CD4-positive, CD25-positive, alpha-beta regulatory T cell (primary cell): ENCODE measurements around the gene DIDO1. TPM values are rescaled to one million over a fixed set of nuclear protein-coding genes. Genes with fewer than 3 reads are reported as not detected.

Experiments
- ATAC-seq, 2 donors: fragments of 150-1000 bp; cut with Tn5 transposase; one replicate each; pipeline ENCODE4 v1.10.0; 2021; ENCODE audit warnings: low read depth in 2 of 2, moderate number of reproducible peaks in 2 of 2, moderate library complexity in 1 of 2
- DNase-seq, 3 donors: peaks; one replicate each; pipeline versions ENCODE4 v3.0.0 to v3.0.0-alpha.2; 2012 to 2022; ENCODE audit warnings: mixed read lengths in 1 of 3
- H3K27ac ChIP-seq: one replicate; pipeline ENCODE4 v1.7.0; 2013; ENCODE audit warnings: mild to moderate bottlenecking, low read length; ENCODE audit not compliant: insufficient read depth, poor library complexity, severe bottlenecking
- H3K27me3 ChIP-seq: one replicate; pipeline ENCODE4 v1.7.0; 2013; ENCODE audit warnings: low read length; ENCODE audit not compliant: control insufficient read depth, insufficient read depth
- H3K36me3 ChIP-seq: one replicate; pipeline ENCODE4 v1.7.0; 2013; ENCODE audit warnings: mild to moderate bottlenecking, low read length, moderate library complexity; ENCODE audit not compliant: control insufficient read depth, insufficient read depth
- H3K4me1 ChIP-seq: 2 replicates; pipeline ENCODE4 v1.7.0; 2013; ENCODE audit warnings: mild to moderate bottlenecking, low read length; ENCODE audit not compliant: insufficient read depth, control insufficient read depth, poor library complexity, severe bottlenecking
- H3K4me3 ChIP-seq: one replicate; pipeline ENCODE4 v1.7.0; 2013; ENCODE audit warnings: low read depth, mild to moderate bottlenecking, low read length, moderate library complexity
- H3K9me3 ChIP-seq, 2 experiments: 1 replicate in 1 of 2; 2 replicates in 1 of 2; pipeline ENCODE4 v1.7.0; 2013; ENCODE audit warnings: low read length in 2 of 2, mild to moderate bottlenecking in 1 of 2, moderate library complexity in 1 of 2; ENCODE audit not compliant: control insufficient read depth in 2 of 2
- H3K27ac Mint-ChIP-seq, 3 donors: one replicate each; pipeline ENCODE4 v1.8.0; 2020 to 2022; ENCODE audit warnings: mild to moderate bottlenecking in 3 of 3, mixed read lengths in 3 of 3, moderate library complexity in 2 of 3
- H3K27me3 Mint-ChIP-seq: one replicate; pipeline ENCODE4 v1.8.0; 2022; ENCODE audit warnings: mild to moderate bottlenecking, mixed read lengths
- H3K36me3 Mint-ChIP-seq: one replicate; pipeline ENCODE4 v1.8.0; 2020; ENCODE audit warnings: mixed read lengths
- H3K4me1 Mint-ChIP-seq, 4 donors: one replicate each; pipeline ENCODE4 v1.8.0; 2020 to 2022; ENCODE audit warnings: mixed read lengths in 4 of 4, mild to moderate bottlenecking in 1 of 4
- H3K4me3 Mint-ChIP-seq, 4 donors: one replicate each; pipeline ENCODE4 v1.8.0; 2020 to 2022; ENCODE audit warnings: mild to moderate bottlenecking in 4 of 4, mixed read lengths in 4 of 4, moderate library complexity in 3 of 4
- H3K9me3 Mint-ChIP-seq, 7 donors: one replicate each; pipeline ENCODE4 v1.8.0; 2020 to 2022; ENCODE audit warnings: mixed read lengths in 7 of 7, mild to moderate bottlenecking in 3 of 7, moderate library complexity in 2 of 7
- polyA plus RNA-seq, 4 donors: library from polyadenylated mRNA; unstranded; fragments of 300-500 nt; fragmentation: Illumina TruSeq; gene quantifications; one replicate each; pipeline ENCODE4 v1.2.3, GENCODE V29; 2021
- total RNA-seq: library from RNA; stranded (reverse); gene quantifications from one replicate; pipeline ENCODE4 v1.2.3, GENCODE V29; 2022

Gene DIDO1
- total and polyA plus RNA-seq, 5 donors from 2014 or later: 30.9 to 80.8 (median 39.9) TPM

- H3K4me3 ChIP-seq: peak overlapping the region; percentile 27
- Mint-ChIP-seq H3K27me3 (peaks cover 4% of the 10 kb centered on the region), H3K4me3 (no peak overlapping the region), H3K36me3 (no peaks in the 10 kb centered on the region), H3K9me3 (no peaks in the 10 kb centered on the region), H3K27ac (no peak overlapping the region), H3K4me1 (peaks cover 5 to 47% (median 38%) of the 10 kb centered on the region in 4 donors)
- no peak for ATAC-seq
- no peak overlapping the region for H3K27ac ChIP-seq
- no peaks in the 10 kb centered on the region for H3K9me3 ChIP-seq
- H3K27me3 ChIP-seq: no peaks in the 10 kb centered on the region
- DNase-seq: no peak
- H3K36me3 ChIP-seq: peaks cover 3% of the 10 kb centered on the region
- H3K4me1 ChIP-seq: peaks cover 47% of the 10 kb centered on the region
These were observed 9.1 kb upstream of the DIDO1 start for GRCh38 chr20:62935204-62935967.

DNA sequence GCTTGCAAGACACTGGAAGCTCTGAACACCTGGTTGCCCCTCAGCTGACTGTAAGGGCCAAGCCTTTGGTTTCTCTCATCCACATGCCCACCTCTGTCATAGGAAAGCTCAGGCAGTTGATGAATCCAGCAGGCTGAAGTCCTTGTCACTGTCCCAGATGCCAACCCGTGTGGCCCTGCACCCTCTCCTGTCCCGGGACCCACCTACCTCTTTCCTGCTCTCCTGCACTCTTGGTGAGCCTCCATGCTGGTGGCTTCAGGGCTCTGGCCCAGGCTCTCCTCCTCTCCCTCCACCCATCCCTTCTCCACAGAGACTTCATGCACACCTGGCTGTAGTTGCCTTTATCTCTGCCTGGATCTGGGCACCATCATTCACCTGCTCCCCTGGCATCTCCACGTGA, 7.7 kb upstream of the DIDO1 start:
- no peak overlapping the region for H3K27ac ChIP-seq
- Mint-ChIP-seq H3K4me1 (peaks cover 5 to 48% (median 36%) of the 10 kb centered on the region in 4 donors), H3K4me3 (no peak overlapping the region), H3K27me3 (peaks cover 4% of the 10 kb centered on the region), H3K36me3 (no peaks in the 10 kb centered on the region), H3K9me3 (no peaks in the 10 kb centered on the region), H3K27ac (no peak overlapping the region)
- peaks cover 3% of the 10 kb centered on the region for H3K36me3 ChIP-seq
- no peak overlapping the region for H3K4me3 ChIP-seq
- no peak for ATAC-seq
- no peaks in the 10 kb centered on the region for H3K27me3 ChIP-seq
- DNase-seq: no peak
- H3K9me3 ChIP-seq: no peaks in the 10 kb centered on the region
- peaks cover 47% of the 10 kb centered on the region for H3K4me1 ChIP-seq

- Histone ChIP-seq H3K4me3 (no peak overlapping the region), H3K9me3 (no peaks in the 10 kb centered on the region), H3K4me1 (peaks cover 55% of the 10 kb centered on the region), H3K27me3 (no peaks in the 10 kb centered on the region), H3K27ac (no peak overlapping the region), H3K36me3 (peaks cover 3% of the 10 kb centered on the region)
- Mint-ChIP-seq H3K27me3 (no peaks in the 10 kb centered on the region), H3K4me1 (peaks cover 12 to 52% (median 40%) of the 10 kb centered on the region in 4 donors), H3K4me3 (peak overlapping the region in 2 of 4 donors; percentile 74 to 93), H3K27ac (peak overlapping the region in 2 of 3 donors; percentile 14 to 71), H3K36me3 (no peaks in the 10 kb centered on the region), H3K9me3 (no peaks in the 10 kb centered on the region)
- DNase-seq (no peak), ATAC-seq (no peak)
These were observed 5.2 kb upstream of the DIDO1 start for GRCh38 chr20:62931464-62931863.

DNA sequence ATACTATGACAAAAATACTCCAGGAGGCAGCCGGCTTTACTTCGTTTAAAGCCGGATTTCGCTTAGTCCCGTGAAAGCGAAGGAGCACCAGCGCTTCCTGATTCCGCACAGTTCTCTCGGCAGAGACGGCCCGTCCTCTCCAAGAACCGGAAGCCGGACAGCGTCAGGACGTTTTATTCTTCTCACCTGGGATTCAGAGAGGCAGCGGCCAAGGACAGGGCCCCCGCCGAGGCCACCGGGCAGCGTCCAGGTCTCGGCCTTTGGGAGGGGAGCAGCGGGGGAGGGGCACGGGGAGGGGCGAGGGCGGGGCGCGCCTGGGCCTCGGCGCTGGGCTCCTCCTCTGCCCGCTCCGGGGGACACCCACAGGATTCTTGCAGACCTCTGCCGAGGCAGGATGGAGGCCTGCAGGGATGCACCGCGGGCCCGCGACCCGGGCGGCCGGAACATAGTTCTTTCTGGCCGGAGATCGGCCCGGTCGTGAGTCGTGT, 2.8 kb upstream of the DIDO1 start:
- peaks cover 18 to 63% (median 49%) of the 10 kb centered on the region in 4 donors for H3K4me1 Mint-ChIP-seq
- ATAC-seq (peak; percentile 16 to 25), DNase-seq (peak; percentile 42 to 66 (median 58))
- no peaks in the 10 kb centered on the region for H3K9me3 Mint-ChIP-seq
- H3K4me3 Mint-ChIP-seq: peak overlapping the region; percentile 93 to 100 (median 96)
- Histone ChIP-seq H3K27me3 (no peaks in the 10 kb centered on the region), H3K9me3 (no peaks in the 10 kb centered on the region), H3K4me1 (peaks cover 50% of the 10 kb centered on the region), H3K27ac (peak overlapping the region; percentile 88), H3K4me3 (peak overlapping the region; percentile 90), H3K36me3 (peaks cover 3% of the 10 kb centered on the region)
- H3K27ac Mint-ChIP-seq: peak overlapping the region; percentile 81 to 98 (median 94)
- H3K27me3 Mint-ChIP-seq: no peaks in the 10 kb centered on the region
- H3K36me3 Mint-ChIP-seq: no peaks in the 10 kb centered on the region

- no peak for ATAC-seq
These were observed 2.1 kb upstream of the DIDO1 start for GRCh38 chr20:62928246-62928939.

DNA sequence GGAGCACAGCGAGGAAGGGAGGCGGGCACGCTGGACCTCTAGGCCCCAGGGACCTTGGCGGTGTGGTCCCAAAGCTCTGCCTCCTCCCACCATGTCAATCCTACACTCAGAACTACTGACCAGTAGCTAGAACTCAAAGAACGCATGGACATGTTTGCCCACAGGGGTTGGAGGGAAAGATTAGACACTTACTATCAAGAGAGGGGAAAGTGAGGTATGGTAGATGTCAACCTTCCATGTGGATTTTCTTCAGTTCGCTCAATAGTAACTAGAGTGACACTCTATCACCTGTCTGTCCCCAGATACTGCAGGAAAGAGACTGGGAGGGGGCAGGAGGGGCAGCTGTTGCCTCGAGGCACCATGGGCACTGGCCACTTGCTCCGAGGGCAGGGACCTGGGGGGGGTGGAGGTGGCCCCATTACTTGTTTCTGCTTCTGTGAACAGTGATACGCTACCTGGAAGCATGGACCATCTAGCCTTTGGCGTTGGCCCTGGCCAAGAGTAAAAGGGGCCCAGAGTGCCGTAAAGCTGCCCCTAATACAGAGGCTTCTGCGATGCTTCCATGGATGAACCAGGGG, 912 bp upstream of the DIDO1 start:
- H3K4me3 ChIP-seq: peak overlapping the region; percentile 90
- H3K36me3 Mint-ChIP-seq: no peaks in the 10 kb centered on the region
- peak overlapping the region; percentile 93 to 100 (median 96) for H3K4me3 Mint-ChIP-seq

More at GRCh38 chr20:62928246-62928939, 2.1 kb upstream of the DIDO1 start:
- H3K9me3 Mint-ChIP-seq: no peaks in the 10 kb centered on the region
- Histone ChIP-seq H3K27ac (peak overlapping the region; percentile 88), H3K36me3 (peaks cover 3% of the 10 kb centered on the region), H3K4me1 (peaks cover 57% of the 10 kb centered on the region), H3K4me3 (peak overlapping the region; percentile 90), H3K9me3 (no peaks in the 10 kb centered on the region), H3K27me3 (no peaks in the 10 kb centered on the region)
- peak in 1 of 3 donors; percentile 43 for DNase-seq
- H3K27me3 Mint-ChIP-seq: no peaks in the 10 kb centered on the region
- H3K4me1 Mint-ChIP-seq: peaks cover 23 to 70% (median 53%) of the 10 kb centered on the region in 4 donors
- peak overlapping the region; percentile 93 to 100 (median 96) for H3K4me3 Mint-ChIP-seq
- peak overlapping the region; percentile 81 to 98 (median 95) for H3K27ac Mint-ChIP-seq
- no peaks in the 10 kb centered on the region for H3K36me3 Mint-ChIP-seq

DNA sequence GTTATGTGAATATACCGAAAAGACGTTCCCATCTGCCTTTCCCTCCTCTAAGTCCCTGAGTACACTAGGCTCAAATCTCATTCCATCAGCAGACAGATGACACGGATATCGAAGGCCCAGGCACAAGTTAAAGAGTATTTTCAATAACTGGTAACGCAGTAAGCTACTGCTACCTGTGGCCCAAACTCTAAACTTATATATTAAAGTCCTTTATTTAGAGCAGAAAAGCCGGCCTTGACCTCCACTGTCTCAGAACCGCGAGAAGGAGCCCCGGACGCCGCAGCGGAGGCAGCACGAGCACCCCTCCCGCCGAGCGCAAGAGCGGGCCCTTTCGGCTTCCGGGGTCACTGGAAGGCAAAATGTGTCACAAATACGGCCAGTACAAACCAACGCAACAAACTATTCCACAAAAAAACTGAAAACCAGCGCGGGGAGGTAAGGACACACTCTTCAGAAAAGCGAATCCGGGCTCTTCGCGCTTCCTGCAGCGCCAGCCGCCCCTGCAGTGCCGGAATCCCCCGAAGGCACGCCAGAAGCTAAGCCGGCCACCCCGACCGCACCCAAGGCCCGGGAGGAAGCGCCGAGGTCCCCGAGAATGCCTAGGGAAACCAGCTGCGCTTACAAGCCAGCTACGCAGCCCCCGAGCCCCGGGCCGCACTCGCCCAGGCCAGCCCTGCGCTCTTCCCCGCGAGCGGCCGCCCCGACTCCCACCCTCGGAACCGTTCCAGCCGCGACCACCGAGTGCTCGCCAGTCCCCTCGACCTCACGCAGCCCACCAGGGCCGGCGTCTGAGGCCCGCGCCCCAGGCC, 681 bp downstream of the DIDO1 start:
- H3K27me3 ChIP-seq: no peaks in the 10 kb centered on the region
- no peaks in the 10 kb centered on the region for H3K27me3 Mint-ChIP-seq
- peak; percentile 0 to 1 for ATAC-seq

More for the DNA sequence above, 912 bp upstream of the DIDO1 start:
- Mint-ChIP-seq H3K4me1 (peaks cover 27 to 79% (median 53%) of the 10 kb centered on the region in 4 donors), H3K27me3 (no peaks in the 10 kb centered on the region), H3K27ac (peak overlapping the region; percentile 81 to 98 (median 89)), H3K9me3 (no peaks in the 10 kb centered on the region)
- Histone ChIP-seq H3K27ac (peak overlapping the region; percentile 88), H3K36me3 (no peaks in the 10 kb centered on the region), H3K9me3 (no peaks in the 10 kb centered on the region), H3K27me3 (no peaks in the 10 kb centered on the region), H3K4me1 (peaks cover 69% of the 10 kb centered on the region)
- no peak for ATAC-seq
- no peak for DNase-seq

More for the DNA sequence above, 681 bp downstream of the DIDO1 start:
- peak overlapping the region; percentile 99 for H3K4me3 ChIP-seq
- H3K36me3 ChIP-seq: no peaks in the 10 kb centered on the region
- Mint-ChIP-seq H3K9me3 (no peaks in the 10 kb centered on the region), H3K27ac (peak overlapping the region; percentile 85 to 96 (median 90)), H3K4me3 (peak overlapping the region; percentile 90 to 97 (median 94)), H3K36me3 (no peaks in the 10 kb centered on the region), H3K4me1 (peaks cover 32 to 80% (median 56%) of the 10 kb centered on the region in 4 donors)
- peak overlapping the region; percentile 88 for H3K27ac ChIP-seq
- H3K4me1 ChIP-seq: peaks cover 84% of the 10 kb centered on the region
- DNase-seq: peak; percentile 39 to 59 (median 51)
- H3K9me3 ChIP-seq: no peaks in the 10 kb centered on the region
